HepG2 (cell line): Measurements from ENCODE around the gene ZBTB7A. TPM values are rescaled to one million over a fixed set of nuclear protein-coding genes. Genes with fewer than 3 reads are reported as not detected.

Source experiments
- ATAC-seq: fragments of 200-7000 bp; cut with Tn5 transposase; 3 replicates; pipeline ENCODE4 v1.9.1; 2020; ENCODE audit warnings: mild to moderate bottlenecking, moderate library complexity
- BruUV-seq: library from RNA; stranded (reverse); fragments of 400-500 nt; replicated peaks from 2 replicates; lab custom pipeline; 2021; lab: Mats Ljungman, UMichigan
- CTCF ChIA-PET: fragments of 300-600 bp; formaldehyde crosslinking; extraction: SDS; loops from one replicate; lab custom pipeline; 2021; ENCODE audit warnings: low total read pairs, inconsistent platforms, low intra/inter-chr PET ratio; lab: Yijun Ruan, JAX
- POLR2A ChIA-PET: fragments of 350-600 bp; sonication (Branson Sonifier 250); formaldehyde crosslinking; loops from one replicate; lab custom pipeline; 2020; ENCODE audit warnings: antibody characterized with exemption, inconsistent platforms; lab: Yijun Ruan, JAX
- DNase-seq: peaks from one replicate; pipeline ENCODE4 v3.0.0-alpha.2; 2015; ENCODE audit warnings: low spot score
- FAIRE-seq: peaks from 3 replicates; lab custom pipeline; 2011; peaks lifted over from hg19 to GRCh38; lab: Jason Lieb, UNC
- H2AFZ ChIP-seq: one replicate; pipeline ENCODE4 v1.6.1; 2011; ENCODE audit warnings: low read length, inconsistent platforms
- H3K27ac ChIP-seq: fragments of 300-600 bp; 3 replicates; pipeline ENCODE4 v1.8.0; 2011; ENCODE audit warnings: mixed run types, mild to moderate bottlenecking, mixed read lengths, low read length, inconsistent platforms; ENCODE audit not compliant: insufficient read depth; ENCODE audit errors: extremely low read length
- H3K27me3 ChIP-seq, 2 experiments: fragments of 200-600 bp in 1 of 2; 2 replicates in 1 of 2; 3 replicates in 1 of 2; pipeline versions ENCODE4 v1.6.0 to v1.8.0; 2011; ENCODE audit warnings: low read length in 2 of 2, mild to moderate bottlenecking in 2 of 2, moderate library complexity in 2 of 2, inconsistent platforms in 1 of 2; ENCODE audit not compliant: insufficient read depth in 2 of 2, control insufficient read depth in 1 of 2
- H3K36me3 ChIP-seq, 2 experiments: fragments of 200-600 bp in 1 of 2; replicated peaks in 1 of 2; 2 replicates in 1 of 2; 3 replicates in 1 of 2; pipeline versions ENCODE4 v1.5.1 to v1.8.0; 2011; ENCODE audit warnings: low read length in 2 of 2, inconsistent platforms in 1 of 2; ENCODE audit not compliant: insufficient read depth in 2 of 2, control insufficient read depth in 1 of 2
- H3K4me1 ChIP-seq: 2 replicates; pipeline ENCODE4 v1.5.1; 2012; ENCODE audit warnings: low read length, inconsistent platforms; ENCODE audit not compliant: insufficient read depth
- H3K4me2 ChIP-seq: 2 replicates; pipeline ENCODE4 v1.6.0; 2011; ENCODE audit warnings: low read depth, low read length, inconsistent platforms
- H3K4me3 ChIP-seq, 3 experiments: fragments of 200-600 bp in 1 of 3; sonication (generic), shearing (Covaris generic) in 1 of 3; replicated peaks in 1 of 3; 2 replicates each; pipeline ENCODE4 v1.5.1; 2011 to 2016; ENCODE audit warnings: low read length in 3 of 3, inconsistent platforms in 2 of 3, low read depth in 2 of 3, mild to moderate bottlenecking in 2 of 3, control low read depth in 1 of 3, mixed read lengths in 1 of 3; ENCODE audit not compliant: insufficient read depth in 1 of 3
- H3K79me2 ChIP-seq: one replicate; pipeline ENCODE4 v1.6.1; 2011; ENCODE audit warnings: low read length, inconsistent platforms; ENCODE audit not compliant: insufficient read depth
- H3K9ac ChIP-seq: 2 replicates; pipeline ENCODE4 v1.6.0; 2011; ENCODE audit warnings: mild to moderate bottlenecking, low read depth, low read length, inconsistent platforms; ENCODE audit not compliant: insufficient read depth
- H3K9me3 ChIP-seq: 2 replicates; pipeline ENCODE4 v1.5.1; 2012; ENCODE audit warnings: mild to moderate bottlenecking, low read length
- H4K20me1 ChIP-seq: 2 replicates; pipeline ENCODE4 v1.6.0; 2011; ENCODE audit warnings: inconsistent platforms, mild to moderate bottlenecking, low read length, moderate library complexity; ENCODE audit not compliant: insufficient read depth
- IKZF5 ChIP-seq: IDR thresholded peaks from 2 replicates; pipeline ENCODE4 v1.6.1; 2018; ENCODE audit warnings: missing genetic modification reagents, mild to moderate bottlenecking, missing compliant biosample characterization
- KIAA2018 ChIP-seq: sonication (generic); formaldehyde crosslinking; IDR thresholded peaks from 2 replicates; pipeline ENCODE4 v1.5.0; 2020; ENCODE audit warnings: mild to moderate bottlenecking, missing genetic modification reagents, borderline replicate concordance
- RORA ChIP-seq: sonication (generic); formaldehyde crosslinking; IDR thresholded peaks from 2 replicates; pipeline ENCODE4 v1.5.0; 2020; ENCODE audit warnings: mild to moderate bottlenecking, missing genetic modification reagents, moderate library complexity
- TFE3 ChIP-seq: IDR thresholded peaks from 2 replicates; pipeline ENCODE4 v1.6.1; 2016
- YY1 ChIP-seq: IDR thresholded peaks from 2 replicates; pipeline ENCODE4 v1.6.1; 2011; ENCODE audit warnings: low read length, low read depth, moderate library complexity, mild to moderate bottlenecking; ENCODE audit not compliant: insufficient read depth, insufficient replicate concordance
- ZNF263 ChIP-seq: sonication (generic); formaldehyde crosslinking; IDR thresholded peaks from 2 replicates; pipeline ENCODE4 v1.4.0; 2020; ENCODE audit warnings: missing genetic modification reagents
- ZNF275 ChIP-seq: sonication (generic); formaldehyde crosslinking; IDR thresholded peaks from 2 replicates; pipeline ENCODE4 v1.8.0; 2022; ENCODE audit warnings: missing genetic modification reagents, mild to moderate bottlenecking, inconsistent platforms, borderline replicate concordance
- ZNF678 ChIP-seq: sonication (generic); formaldehyde crosslinking; IDR thresholded peaks from 2 replicates; pipeline ENCODE4 v1.4.0; 2020; ENCODE audit warnings: mild to moderate bottlenecking, missing genetic modification reagents
- ZNF800 ChIP-seq: sonication (generic); formaldehyde crosslinking; IDR thresholded peaks from 2 replicates; pipeline ENCODE4 v1.4.0; 2020; ENCODE audit warnings: missing genetic modification reagents
- WGBS: methylation state at CpG from one replicate; pipeline ENCODE4 v1.1.6; 2017; ENCODE audit warnings: low lambda C conversion rate; 5-methylcytosine and 5-hydroxymethylcytosine counted together
- in situ Hi-C: cut with HindIII; loops from 2 replicates; pipeline ENCODE4 v1.10.0; 2017; ENCODE audit warnings: low pct_unique_long_range_greater_than_20kb; ENCODE audit not compliant: extremely low pct_ligation_motif_present
- intact Hi-C: fragments of 100-400 bp; cut with micrococcal nuclease; formaldehyde crosslinking; loops from one replicate; pipeline ENCODE4 v1.10.0; 2022; ENCODE audit not compliant: unreplicated experiment
- polyA plus RNA-seq, 8 experiments: library from polyadenylated mRNA; depleted of rRNA in 3 of 8; stranded (reverse) in 7 of 8; unstranded in 1 of 8; fragments of >200 nt; fragmentation: Illumina TruSeq in 4 of 8; extraction: Trizol in 4 of 8; gene quantifications; 2 replicates each; pipeline versions ENCODE4 v1.2.1 to v1.2.3, GENCODE V29; 2011 to 2016; ENCODE audit warnings: low read depth in 4 of 8, missing spikeins in 1 of 8, mixed read lengths in 1 of 8; ENCODE audit not compliant: insufficient read depth in 1 of 8
- total RNA-seq, 5 experiments: library from RNA; depleted of rRNA; stranded (reverse); fragments of >200 nt; fragmentation: Illumina TruSeq; extraction: Trizol; gene quantifications; 2 replicates each; pipeline ENCODE4 v1.2.3, GENCODE V29; 2016; ENCODE audit warnings: low read depth in 1 of 5

Gene ZBTB7A
- total and polyA plus RNA-seq, 2 of the 13 experiments (the other 11 are each of a cell fraction or from before 2014, with no cell fraction given), result 3.6 to 4.0 TPM

- Histone ChIP-seq H3K79me2 (no peaks in the 10 kb centered on the region), H3K27ac (no peak overlapping the region), H4K20me1 (no peaks in the 10 kb centered on the region), H3K9ac (no peak overlapping the region), H3K9me3 (no peaks in the 10 kb centered on the region), H3K27me3 (no peaks in the 10 kb centered on the region), H3K4me3 (no peak overlapping the region), H3K36me3 (peaks cover 20 to 34% of the 10 kb centered on the region in 2 experiments), H3K4me2 (no peak overlapping the region), H2AFZ (no peak overlapping the region), H3K4me1 (no peaks in the 10 kb centered on the region)
- BruUV-seq, result no TSS peak
- in situ Hi-C loops (no loop called here), intact Hi-C loops (no loop called here)
- WGBS, result 80% methylated on average over 3 of the region's 9 CpGs
- CTCF ChIA-PET, result no interaction called here
- POLR2A ChIA-PET, result no interaction called here
- DNase-seq (no peak), FAIRE-seq (no peak), ATAC-seq (no peak)
- TF ChIP-seq ZNF263 (CRISPR knock-in tag) (no peak), ZNF678 (CRISPR knock-in tag) (no peak), ZNF800 (CRISPR knock-in tag) (no peak), RORA (no peak), YY1 (no peak), ZNF275 (no peak), TFE3 (CRISPR knock-in tag) (no peak), KIAA2018 (CRISPR knock-in tag) (no peak), IKZF5 (no peak)
These were observed 36.4 kb upstream of the ZBTB7A start for GRCh38 chr19:4103080-4103433.
